Medulla oblongata (tissue), 1 donor: Measurements from ENCODE around the gene TCF12.

Source experiments
- DNase-seq: peaks from one replicate; pipeline ENCODE4 v3.0.0-alpha.2; 2015; ENCODE audit errors: extremely low spot score

TCF12 gene

DNA sequence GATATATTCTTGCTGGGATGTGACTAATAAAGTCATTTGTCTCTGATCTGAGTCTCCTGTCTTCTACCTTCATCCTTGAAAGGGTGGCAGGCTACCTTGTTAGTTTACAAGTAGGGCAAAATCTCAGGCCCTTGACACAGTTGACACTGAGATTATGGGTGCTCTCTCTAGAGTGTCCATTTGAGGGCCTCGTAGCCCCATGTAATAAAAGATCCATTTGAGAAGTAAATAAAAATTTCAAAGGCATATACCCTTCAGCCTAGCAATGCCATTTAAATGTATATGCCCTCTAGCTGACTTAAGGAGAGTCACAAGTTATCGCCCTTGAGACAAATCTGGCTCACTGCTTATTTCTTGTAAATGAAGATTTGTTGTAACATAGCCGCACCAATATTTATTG is 98.6 kb downstream of the TCF12 start:
- DNase-seq, result no peak

- no peak for DNase-seq
Measured at GRCh38 chr15:57018151-57018550, 99.7 kb downstream of the TCF12 start.

GRCh38 chr15:57019496-57020160 is 101.2 kb downstream of the TCF12 start:
- DNase-seq, result no peak

DNA sequence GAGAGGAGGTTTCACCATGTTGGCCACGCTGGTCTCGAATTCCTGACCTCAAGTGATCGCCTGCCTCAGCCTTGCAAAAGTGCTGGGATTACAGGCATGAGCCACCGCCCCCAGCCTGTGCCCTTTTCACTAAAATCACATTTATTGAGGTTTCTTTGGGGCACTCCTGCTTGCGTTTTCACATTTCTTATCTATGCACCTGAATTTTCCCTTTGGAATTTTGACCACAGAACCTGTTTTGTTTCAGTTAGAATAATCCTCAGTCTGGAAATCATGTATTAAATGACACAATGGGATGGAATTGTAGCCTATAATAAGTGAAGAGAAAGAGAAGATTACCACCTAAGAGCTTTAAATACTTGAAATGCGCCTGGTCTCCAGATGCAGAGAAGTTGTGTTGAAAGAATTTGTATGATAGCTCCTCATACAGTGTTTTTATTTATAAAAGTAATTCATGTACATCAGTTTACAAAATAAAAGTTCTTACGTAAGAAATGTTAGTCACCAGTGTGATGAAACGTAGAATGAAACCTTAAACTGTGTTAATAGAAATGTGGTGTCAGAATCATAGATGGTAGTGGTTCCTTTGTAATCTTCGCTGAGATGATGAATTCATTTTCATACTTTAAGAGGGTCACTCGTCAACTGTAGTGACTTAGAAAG is 107.0 kb downstream of the TCF12 start:
- DNase-seq, result no peak

DNA sequence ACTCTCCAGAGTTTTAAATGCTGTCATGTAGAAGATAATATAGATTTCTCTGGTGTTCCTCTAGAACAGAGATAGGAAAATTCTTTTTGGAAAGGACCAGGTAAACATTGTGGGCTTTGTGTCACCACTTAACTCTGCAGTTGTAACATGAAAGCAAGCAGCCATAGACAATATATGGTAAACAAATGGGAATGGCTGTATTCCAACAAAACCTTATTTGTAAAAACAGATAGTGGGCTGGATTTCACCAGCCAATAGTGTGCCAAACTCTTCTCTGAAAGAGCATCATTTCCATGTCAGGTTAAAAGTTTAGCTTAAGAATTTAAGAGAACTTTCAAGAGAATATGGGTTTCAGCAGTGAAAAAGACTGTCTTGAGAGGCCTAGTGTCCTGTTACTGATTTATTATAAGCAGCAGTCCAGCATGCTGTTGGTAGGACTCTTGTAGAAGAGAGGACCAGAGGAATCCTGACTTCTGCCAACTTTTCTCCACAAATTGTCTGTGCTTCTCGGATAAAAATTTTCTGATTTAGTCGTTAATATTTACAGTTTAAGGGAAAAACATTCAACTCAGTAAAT is 107.7 kb downstream of the TCF12 start:
- no peak for DNase-seq

DNA sequence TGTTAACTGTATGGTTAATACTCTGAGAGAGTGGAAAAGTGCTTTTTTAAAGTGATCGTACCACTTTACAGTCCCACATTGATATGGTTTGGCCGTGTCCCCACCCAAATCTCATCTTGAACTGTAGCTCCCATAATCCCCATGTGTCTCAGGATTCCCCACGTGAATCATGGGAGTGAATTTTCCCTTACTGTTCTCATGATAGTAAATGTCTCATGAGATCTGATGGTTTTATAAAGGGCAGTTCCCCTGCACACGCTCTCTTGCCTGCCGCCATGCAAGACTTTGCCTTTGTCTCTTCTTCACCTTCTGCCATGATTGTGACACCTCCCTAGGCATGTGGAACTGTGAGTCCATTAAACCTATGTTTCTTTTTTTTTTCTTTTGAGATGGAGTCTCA is 109.2 kb downstream of the TCF12 start:
- no peak for DNase-seq

GRCh38 chr15:57028176-57028575 is 109.7 kb downstream of the TCF12 start:
- DNase-seq, result no peak

DNA sequence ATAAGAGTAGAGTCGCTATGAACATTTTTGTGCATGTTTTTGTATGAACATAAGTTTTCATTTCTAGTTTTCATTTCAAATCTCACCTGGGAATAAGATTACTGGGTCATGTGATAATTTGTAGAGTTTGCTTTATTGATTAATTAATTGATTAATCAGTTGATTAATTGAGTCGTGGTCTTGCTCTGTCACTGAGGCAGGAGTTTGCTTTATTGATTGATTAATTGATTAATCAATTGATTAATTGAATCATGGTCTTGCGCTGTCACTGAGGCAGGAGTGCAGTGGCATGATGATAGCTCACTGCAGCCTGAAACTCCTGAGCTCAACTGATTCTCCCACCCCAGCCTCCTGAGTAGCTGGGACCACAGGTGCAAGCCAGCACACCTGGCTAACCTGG is 111.6 kb downstream of the TCF12 start:
- DNase-seq, result no peak

GRCh38 chr15:57031082-57031481 is 112.6 kb downstream of the TCF12 start:
- no peak for DNase-seq

- peak; percentile 87 for DNase-seq
Measured at GRCh38 chr15:57031605-57032004, 113.2 kb downstream of the TCF12 start.

DNA sequence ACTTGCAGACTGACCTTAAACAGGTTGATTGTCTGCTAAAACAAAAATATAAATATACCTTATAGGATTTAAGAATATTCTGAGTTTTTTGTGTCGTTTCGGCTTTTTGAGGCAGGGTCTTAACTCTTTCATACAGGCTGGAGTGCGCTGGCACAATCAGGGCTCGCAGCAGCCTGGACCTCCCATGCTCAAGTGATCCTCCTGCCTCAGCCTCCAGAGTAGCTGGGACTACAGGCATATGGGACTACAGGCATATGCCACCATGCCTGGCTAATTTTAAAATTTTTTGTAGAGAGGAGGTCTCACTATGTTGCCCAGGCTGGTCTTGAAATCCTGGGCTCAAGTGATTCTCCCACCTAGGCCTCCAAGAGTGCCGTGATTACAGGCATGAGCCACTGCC is 113.9 kb downstream of the TCF12 start:
- DNase-seq, result no peak

DNA sequence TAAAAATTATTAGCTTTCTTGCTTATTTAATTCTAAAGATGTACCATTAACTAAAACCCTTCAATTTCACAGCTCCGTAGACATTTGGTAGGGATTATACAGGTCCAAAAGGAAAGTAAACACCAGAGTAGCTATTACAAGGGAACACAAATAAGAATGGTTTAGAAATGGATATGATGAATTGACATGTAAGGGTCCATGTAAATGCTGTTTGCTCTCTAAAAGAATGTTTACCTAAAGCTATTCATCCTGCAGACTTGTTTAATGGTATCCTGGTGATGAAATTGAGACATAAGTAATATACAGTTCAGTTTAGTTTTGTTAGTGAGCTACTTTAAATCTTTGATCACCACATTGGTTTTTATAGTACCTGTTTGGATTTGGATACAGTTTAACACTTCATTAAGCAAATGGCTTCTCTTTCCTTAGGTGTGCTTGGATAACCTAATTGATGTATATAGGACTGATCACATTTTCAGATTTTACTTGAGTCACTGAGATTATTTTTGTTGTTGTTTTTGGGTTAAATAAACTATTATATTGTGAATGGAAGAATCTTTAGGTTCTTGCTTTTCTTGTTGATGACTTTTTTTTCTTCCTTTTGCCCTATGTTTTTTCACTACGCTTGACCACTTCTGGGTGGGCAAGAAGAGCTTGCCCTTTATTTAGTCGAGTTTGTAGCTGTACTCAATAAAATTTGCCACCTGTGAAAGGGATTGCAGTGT is 115.4 kb downstream of the TCF12 start:
- DNase-seq, result no peak

- DNase-seq, result no peak
Measured at GRCh38 chr15:57034613-57035012, 116.2 kb downstream of the TCF12 start.

- DNase-seq, result no peak
Measured at GRCh38 chr15:57035664-57036063, 117.2 kb downstream of the TCF12 start.

GRCh38 chr15:57036352-57036751 is 117.9 kb downstream of the TCF12 start:
- no peak for DNase-seq

DNA sequence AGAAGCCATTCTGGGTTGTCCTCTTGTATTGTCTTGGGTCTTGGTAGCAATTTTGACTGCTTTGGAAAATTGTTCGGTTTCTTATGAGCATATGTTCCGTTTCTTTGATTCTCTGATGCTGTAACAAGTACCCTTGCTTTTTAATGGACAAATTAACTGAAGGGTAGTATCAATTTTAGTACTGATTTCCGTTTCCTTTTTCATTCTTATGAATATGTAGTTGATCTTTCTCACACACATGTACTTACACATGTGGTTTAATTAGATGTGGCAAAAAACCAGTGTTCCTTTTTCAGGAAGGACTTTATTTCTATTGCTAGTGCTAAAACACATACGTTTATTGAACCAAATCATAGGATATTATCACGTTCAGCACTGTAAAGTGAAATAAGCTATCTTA is 119.1 kb downstream of the TCF12 start:
- DNase-seq, result no peak

- DNase-seq, result no peak
Measured at GRCh38 chr15:57038040-57038439, 119.6 kb downstream of the TCF12 start.

DNA sequence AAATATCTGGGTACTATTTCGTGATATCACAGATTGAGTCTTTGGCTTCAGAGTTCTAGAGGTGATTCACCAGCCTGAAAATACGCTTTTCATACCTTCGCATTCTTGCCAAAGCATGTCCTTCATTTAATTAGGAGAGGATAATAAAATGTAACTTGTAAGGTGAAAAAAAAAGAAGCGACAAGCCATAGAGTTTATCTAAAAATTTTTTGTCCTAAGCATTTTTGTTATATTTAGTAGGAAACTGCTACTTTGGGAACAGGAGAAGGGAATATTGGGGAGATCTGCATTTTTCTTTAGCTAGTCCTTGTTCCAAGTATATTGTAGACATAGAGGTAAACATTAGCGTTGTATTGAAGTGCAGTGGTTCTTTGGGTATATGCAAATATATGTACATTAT is 120.1 kb downstream of the TCF12 start:
- DNase-seq, result no peak

DNA sequence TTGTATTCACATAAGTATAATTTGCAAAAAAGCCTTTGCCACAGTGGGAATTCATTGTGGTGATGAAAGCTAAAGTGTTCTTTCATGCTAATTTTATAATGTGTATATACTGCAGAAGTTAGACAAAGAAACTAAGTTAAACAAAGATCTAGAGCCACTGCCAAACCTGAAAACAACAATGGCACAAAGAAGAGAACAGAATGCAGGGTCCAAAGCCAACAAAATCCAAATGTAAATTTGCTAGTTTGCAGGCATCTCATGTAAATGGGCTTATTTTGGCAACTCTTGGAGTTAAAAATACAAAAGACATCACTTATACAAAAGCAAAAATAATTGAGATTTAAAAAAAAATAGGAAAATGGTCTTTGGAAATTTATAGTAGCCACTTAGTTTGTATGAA is 123.0 kb downstream of the TCF12 start:
- DNase-seq, result peak; percentile 61

- no peak for DNase-seq
Measured at GRCh38 chr15:57044072-57044702, 125.7 kb downstream of the TCF12 start.

DNA sequence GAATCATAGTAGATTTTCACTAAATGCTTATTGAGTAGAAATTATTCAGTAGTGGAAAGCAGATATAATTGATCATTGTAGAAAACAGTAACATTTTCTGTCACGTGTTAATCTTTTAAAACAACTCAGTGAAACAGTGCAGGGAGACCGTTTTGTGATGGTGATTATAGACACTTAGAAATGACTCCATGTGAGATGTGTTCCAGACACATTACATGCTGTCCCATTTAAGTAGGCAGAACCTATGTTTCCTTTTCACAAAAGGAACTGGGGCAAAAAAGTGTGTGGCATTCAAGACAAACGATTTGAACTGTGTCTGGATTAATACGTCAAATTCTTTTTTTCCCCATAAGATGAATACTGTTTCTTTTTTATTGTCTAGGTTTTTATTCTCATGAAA is 126.5 kb downstream of the TCF12 start:
- no peak for DNase-seq

DNA sequence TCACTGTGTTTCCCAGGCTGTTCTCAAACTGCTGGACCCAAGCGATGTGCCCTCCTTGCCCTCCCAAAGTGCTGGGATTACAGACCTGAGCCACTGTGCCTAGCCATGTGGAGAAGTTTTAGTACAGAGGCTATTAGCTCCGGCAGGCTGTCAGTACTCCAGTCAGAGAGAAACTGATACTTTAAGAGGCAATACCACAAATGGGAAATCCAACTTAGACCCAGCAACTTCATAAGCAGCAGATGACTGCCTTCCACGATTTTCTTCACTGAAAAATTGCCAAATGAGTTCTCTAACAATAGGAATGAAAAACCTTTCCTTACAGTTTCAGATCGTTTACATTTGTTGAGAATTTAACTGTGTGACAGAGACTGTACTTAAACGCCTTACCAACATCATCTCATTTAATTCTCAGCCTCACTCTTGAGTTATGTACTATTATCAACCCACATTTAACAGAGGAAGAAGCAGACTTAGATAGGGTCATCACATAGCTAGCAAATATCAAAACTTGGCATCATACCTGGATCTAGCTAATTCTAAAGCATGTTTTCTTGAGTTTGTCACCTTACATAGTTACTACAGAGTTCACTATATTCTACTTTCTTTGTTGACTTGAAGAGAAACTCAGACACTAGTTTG is 127.4 kb downstream of the TCF12 start:
- no peak for DNase-seq
